SU-DHL-6 (cell line): ENCODE data around the gene EXT2.

ENCODE experiments used
- CTCF ChIP-seq: fragments of 200-600 bp; sonication (generic); IDR thresholded peaks from one replicate; pipeline ENCODE4 v1.5.1; 2017; ENCODE audit warnings: antibody characterized with exemption, mild to moderate bottlenecking, low read length, moderate library complexity; ENCODE audit not compliant: insufficient read depth, poor library complexity, severe bottlenecking
- EZH2phosphoT487 ChIP-seq: fragments of 200-600 bp; sonication (generic), shearing (Covaris generic); conservative IDR thresholded peaks from 2 replicates; pipeline ENCODE4 v1.6.1; 2018; ENCODE audit warnings: mild to moderate bottlenecking, antibody characterized with exemption, low read length, moderate library complexity, mixed read lengths

- no peak for TF ChIP-seq EZH2phosphoT487
- no peak for TF ChIP-seq CTCF
Observed at GRCh38 chr11:44088377-44088776, 7.1 kb upstream of the EXT2 start.
